Endodermal cell (in vitro differentiated cells): Measurements from ENCODE around the gene LAMC2. TPM values are rescaled to one million over a fixed set of nuclear protein-coding genes. Genes with fewer than 3 reads are reported as not detected.

Experiments
- DNase-seq: peaks from one replicate; pipeline ENCODE4 v3.0.0-alpha.2; 2017
- H3K27ac ChIP-seq: 2 replicates; pipeline ENCODE4 v1.5.1; 2013; ENCODE audit warnings: mild to moderate bottlenecking, low read depth, low read length, moderate library complexity
- H3K27me3 ChIP-seq: 2 replicates; pipeline ENCODE4 v1.6.1; 2013; ENCODE audit warnings: mild to moderate bottlenecking, low read length, moderate library complexity; ENCODE audit not compliant: insufficient read depth, control insufficient read depth, poor library complexity, severe bottlenecking
- H3K36me3 ChIP-seq: 2 replicates; pipeline ENCODE4 v1.7.0; 2013; ENCODE audit warnings: mild to moderate bottlenecking, low read length, moderate library complexity; ENCODE audit not compliant: control insufficient read depth, insufficient read depth
- H3K4me1 ChIP-seq: one replicate; pipeline ENCODE4 v1.7.0; 2013; ENCODE audit warnings: low read length; ENCODE audit not compliant: control insufficient read depth, insufficient read depth
- H3K4me3 ChIP-seq: 2 replicates; pipeline ENCODE4 v1.5.1; 2013; ENCODE audit warnings: mild to moderate bottlenecking, low read length, moderate library complexity
- H3K9ac ChIP-seq: 2 replicates; pipeline ENCODE4 v1.6.1; 2013; ENCODE audit warnings: mild to moderate bottlenecking, low read length, moderate library complexity; ENCODE audit not compliant: poor library complexity, severe bottlenecking; ENCODE audit errors: extremely low read depth
- H3K9me3 ChIP-seq: 2 replicates; pipeline ENCODE4 v1.6.1; 2013; ENCODE audit warnings: mild to moderate bottlenecking, low read length, moderate library complexity; ENCODE audit not compliant: control insufficient read depth
- H3K27ac Mint-ChIP-seq: 2 replicates; pipeline ENCODE4 v1.8.0; 2020; ENCODE audit warnings: mixed read lengths
- H3K27me3 Mint-ChIP-seq: 2 replicates; pipeline ENCODE4 v1.8.0; 2021; ENCODE audit warnings: mild to moderate bottlenecking, mixed read lengths; ENCODE audit not compliant: insufficient read depth
- H3K36me3 Mint-ChIP-seq: 2 replicates; pipeline ENCODE4 v1.8.0; 2020; ENCODE audit warnings: low read depth, mixed read lengths
- H3K4me1 Mint-ChIP-seq: 2 replicates; pipeline ENCODE4 v1.8.0; 2020; ENCODE audit warnings: mixed read lengths
- H3K4me3 Mint-ChIP-seq: 2 replicates; pipeline ENCODE4 v1.8.0; 2020; ENCODE audit warnings: mild to moderate bottlenecking, moderate library complexity, mixed read lengths
- H3K9me3 Mint-ChIP-seq: 2 replicates; pipeline ENCODE4 v1.8.0; 2020; ENCODE audit warnings: mild to moderate bottlenecking, mixed read lengths
- WGBS, 2 experiments: methylation state at CpG; one replicate each; pipeline versions ENCODE4 v1.1.5 to v1.1.7; 2013; ENCODE audit warnings: missing lambda C conversion rate in 2 of 2, mixed read lengths in 1 of 2; ENCODE audit not compliant: insufficient coverage in 1 of 2, insufficient read length in 1 of 2; 5-methylcytosine and 5-hydroxymethylcytosine counted together
- total RNA-seq, 2 donors: library from RNA; stranded (reverse); fragmentation: NEBNext Ultra II Directional in 1 of 2; extraction: Animal tissue kit (Norgen Biotek cat#: 25700) in 1 of 2; gene quantifications; 2 replicates in 1 of 2; 3 replicates in 1 of 2; pipeline ENCODE4 v1.2.1, GENCODE V29; 2021
- TF ChIP-seq, protein P1 (sequence below): fragments of 200-600 bp; sonication (generic); conservative IDR thresholded peaks from 2 replicates; pipeline ENCODE4 v1.5.0; 2021; ENCODE audit warnings: antibody characterized with exemption, mild to moderate bottlenecking

LAMC2 gene
- total RNA-seq, 2 donors from 2014 or later: 2.8 to 4.8 TPM

DNA sequence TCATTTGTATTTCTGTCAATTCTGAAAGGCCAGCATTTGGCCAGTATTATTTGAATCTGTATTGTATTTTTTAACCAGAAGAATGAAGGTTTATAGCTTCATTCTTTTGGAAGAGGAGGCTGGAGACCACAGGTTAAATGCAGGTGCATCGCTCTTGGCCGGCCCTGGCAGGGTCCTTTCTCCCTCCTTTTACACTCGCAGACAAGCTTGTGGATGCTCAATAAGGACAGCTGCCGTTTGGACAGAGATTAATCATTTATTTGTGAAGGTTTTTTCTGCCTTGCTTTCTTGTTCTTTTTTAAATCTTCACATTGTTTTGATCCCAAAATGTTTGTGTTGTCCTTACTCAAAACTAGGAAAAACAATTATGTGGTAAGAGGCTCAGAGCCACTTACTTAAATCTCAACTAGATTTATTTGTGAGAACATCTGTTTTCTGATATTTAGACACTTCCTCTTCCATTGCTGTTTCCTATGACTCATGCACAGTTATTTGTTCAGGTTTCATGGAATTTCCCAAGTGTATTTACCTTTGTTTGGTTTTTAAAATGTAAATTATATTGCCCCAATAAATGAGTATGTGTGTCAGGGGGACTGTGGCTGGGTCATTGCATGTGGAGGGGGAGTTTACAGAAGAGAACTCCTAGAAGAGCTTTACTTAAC is 46.7 kb upstream of the LAMC2 start:
- Mint-ChIP-seq H3K4me3 (no peak overlapping the region), H3K36me3 (peaks cover 30% of the 10 kb centered on the region), H3K27me3 (no peaks in the 10 kb centered on the region), H3K27ac (no peak overlapping the region), H3K9me3 (no peaks in the 10 kb centered on the region), H3K4me1 (no peaks in the 10 kb centered on the region)
- Histone ChIP-seq H3K4me1 (no peaks in the 10 kb centered on the region), H3K4me3 (no peak overlapping the region), H3K9ac (no peak overlapping the region), H3K9me3 (no peaks in the 10 kb centered on the region), H3K36me3 (peaks cover 41% of the 10 kb centered on the region), H3K27me3 (no peaks in the 10 kb centered on the region), H3K27ac (no peak overlapping the region)
- 97 to 100% methylated on average over 2 to 4 of the region's 4 CpGs for WGBS, 2 experiments
- DNase-seq: no peak
- TF ChIP-seq, protein P1, sequence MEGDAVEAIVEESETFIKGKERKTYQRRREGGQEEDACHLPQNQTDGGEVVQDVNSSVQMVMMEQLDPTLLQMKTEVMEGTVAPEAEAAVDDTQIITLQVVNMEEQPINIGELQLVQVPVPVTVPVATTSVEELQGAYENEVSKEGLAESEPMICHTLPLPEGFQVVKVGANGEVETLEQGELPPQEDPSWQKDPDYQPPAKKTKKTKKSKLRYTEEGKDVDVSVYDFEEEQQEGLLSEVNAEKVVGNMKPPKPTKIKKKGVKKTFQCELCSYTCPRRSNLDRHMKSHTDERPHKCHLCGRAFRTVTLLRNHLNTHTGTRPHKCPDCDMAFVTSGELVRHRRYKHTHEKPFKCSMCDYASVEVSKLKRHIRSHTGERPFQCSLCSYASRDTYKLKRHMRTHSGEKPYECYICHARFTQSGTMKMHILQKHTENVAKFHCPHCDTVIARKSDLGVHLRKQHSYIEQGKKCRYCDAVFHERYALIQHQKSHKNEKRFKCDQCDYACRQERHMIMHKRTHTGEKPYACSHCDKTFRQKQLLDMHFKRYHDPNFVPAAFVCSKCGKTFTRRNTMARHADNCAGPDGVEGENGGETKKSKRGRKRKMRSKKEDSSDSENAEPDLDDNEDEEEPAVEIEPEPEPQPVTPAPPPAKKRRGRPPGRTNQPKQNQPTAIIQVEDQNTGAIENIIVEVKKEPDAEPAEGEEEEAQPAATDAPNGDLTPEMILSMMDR: no peak

DNA sequence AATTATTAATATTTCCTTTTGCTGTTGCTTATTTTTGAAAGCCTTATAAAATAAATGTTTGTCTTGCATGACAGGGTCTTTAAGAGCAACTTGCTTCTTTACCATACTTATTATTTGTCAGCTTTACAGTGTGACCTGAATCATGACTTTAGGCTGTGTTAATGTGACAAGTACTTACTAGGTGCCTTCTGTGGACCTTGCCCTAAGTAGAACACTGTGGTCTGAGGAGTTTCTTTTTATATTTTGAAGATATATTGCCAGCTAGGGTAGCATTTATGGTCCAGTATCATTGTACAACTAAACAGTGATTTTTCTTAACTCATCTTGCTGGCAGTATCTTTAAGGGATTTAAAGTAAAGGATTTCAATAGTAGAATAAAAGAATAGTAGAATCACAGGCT is 45.4 kb upstream of the LAMC2 start:
- Histone ChIP-seq H3K27ac (no peak overlapping the region), H3K9me3 (no peaks in the 10 kb centered on the region), H3K4me1 (no peaks in the 10 kb centered on the region), H3K36me3 (peaks cover 34% of the 10 kb centered on the region), H3K4me3 (no peak overlapping the region), H3K9ac (no peak overlapping the region), H3K27me3 (no peaks in the 10 kb centered on the region)
- Mint-ChIP-seq H3K9me3 (no peaks in the 10 kb centered on the region), H3K36me3 (peaks cover 20% of the 10 kb centered on the region), H3K4me1 (no peaks in the 10 kb centered on the region), H3K27me3 (no peaks in the 10 kb centered on the region), H3K27ac (peak overlapping the region; percentile 8), H3K4me3 (no peak overlapping the region)
- no peak for DNase-seq
- TF ChIP-seq, protein P1: no peak

DNA sequence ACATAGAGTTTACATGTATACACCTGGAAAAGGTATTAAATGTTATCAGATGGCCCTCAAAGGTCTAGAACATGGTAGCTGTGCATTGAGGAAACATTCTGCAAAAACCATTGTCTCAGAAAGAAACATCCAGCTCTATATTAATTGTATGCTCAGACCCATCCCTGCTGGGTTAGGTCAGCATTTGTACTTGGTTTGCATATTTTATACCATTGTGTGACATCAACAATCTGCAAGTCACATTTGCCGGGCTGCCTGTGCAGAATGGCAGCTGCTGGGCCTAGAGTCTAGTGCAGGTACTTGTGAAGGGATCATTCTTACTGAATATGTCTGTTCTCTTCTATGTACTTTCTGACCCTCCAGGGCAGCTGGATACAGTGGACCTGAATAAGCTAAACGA is 43.9 kb upstream of the LAMC2 start:
- no peak for DNase-seq
- H3K4me3 ChIP-seq: no peak overlapping the region
- H3K4me1 Mint-ChIP-seq: no peaks in the 10 kb centered on the region
- no peak overlapping the region for H3K9ac ChIP-seq
- peaks cover 20% of the 10 kb centered on the region for H3K36me3 ChIP-seq
- WGBS, 2 experiments: 87 to 100% methylated on average over 2 of the region's 2 CpGs
- no peaks in the 10 kb centered on the region for H3K9me3 ChIP-seq
- H3K4me1 ChIP-seq: no peaks in the 10 kb centered on the region
- peaks cover 11% of the 10 kb centered on the region for H3K36me3 Mint-ChIP-seq
- H3K9me3 Mint-ChIP-seq: no peaks in the 10 kb centered on the region
- TF ChIP-seq, protein P1: no peak
- no peak overlapping the region for H3K27ac Mint-ChIP-seq
- no peaks in the 10 kb centered on the region for H3K27me3 ChIP-seq
- H3K27me3 Mint-ChIP-seq: no peaks in the 10 kb centered on the region
- H3K4me3 Mint-ChIP-seq: no peak overlapping the region
- H3K27ac ChIP-seq: no peak overlapping the region
